HG02642 (cell line): ENCODE measurements around the gene KCNIP3.

Experiments
- ATAC-seq: cut with Tn5 transposase; IDR thresholded peaks from one replicate; pipeline ENCODE4 v1.9.1; 2021; ENCODE audit warnings: mild to moderate bottlenecking; ENCODE audit not compliant: unreplicated experiment, poor library complexity

The KCNIP3 gene

DNA sequence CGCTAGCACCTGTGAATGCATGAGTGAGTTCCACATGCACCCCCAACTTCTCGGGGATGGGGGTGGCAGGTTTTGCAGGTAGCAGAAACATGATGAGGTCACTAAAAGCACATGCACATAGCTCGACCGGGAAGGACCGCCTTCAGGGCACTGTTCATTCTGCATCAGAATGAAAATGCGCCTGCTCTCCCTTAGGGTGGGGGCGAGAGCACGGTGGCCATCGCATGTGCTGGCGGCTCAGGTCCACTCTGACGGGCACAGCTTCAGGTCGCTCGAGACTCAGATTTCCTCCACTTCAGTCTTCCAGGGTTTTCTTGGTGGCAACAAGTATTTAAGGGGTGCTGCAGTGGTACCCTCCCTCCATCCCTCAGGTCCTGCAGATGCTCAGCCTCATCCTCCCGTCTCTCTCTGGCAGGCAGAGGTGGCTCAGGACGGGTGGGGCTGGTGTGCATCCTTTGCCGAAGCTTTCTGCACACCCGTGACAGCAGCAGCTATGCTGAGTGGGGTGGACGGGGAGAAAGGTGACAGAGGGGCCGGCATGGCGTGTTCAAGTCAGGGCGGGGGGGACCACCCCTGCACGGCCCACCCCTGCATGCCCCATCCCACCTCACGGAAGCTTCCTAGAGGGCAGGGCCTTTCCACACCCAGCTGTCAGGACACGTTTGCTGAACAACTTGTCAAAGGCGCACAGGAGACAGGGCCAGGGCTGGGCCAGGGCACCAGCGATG lies 14.8 kb downstream of the KCNIP3 start:
- no peak for ATAC-seq

DNA sequence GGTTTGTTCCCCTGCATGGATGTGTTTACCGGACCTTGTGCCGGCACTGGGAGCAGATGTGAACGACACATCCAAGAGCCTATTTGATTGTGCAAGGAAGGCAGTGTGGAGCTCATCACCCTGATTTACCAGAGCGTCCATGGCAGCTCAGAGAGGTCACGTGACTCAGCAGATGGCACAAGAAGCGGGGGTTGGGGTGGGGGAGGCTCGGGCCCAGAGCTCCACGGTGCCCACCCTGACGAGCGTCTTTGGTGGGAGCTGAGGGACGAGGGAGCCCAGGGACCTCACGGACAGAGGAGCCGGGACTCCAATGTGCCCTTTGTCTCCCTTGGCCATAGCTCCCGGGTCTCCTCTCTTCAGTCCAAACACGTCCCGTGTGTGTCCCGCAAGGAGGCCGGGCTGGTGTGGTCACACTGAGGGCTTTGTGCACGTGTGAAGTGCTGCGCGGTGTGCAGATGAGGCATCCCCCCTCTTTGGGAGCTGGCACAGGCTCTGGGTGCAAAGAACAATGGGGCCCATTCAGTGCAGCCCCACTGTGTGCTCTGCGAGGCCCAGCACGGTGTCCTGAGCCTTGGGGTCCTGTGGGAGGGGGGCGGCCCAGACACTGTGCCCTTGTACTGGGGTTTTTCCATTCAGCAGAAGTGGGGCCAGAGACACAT lies 15.5 kb downstream of the KCNIP3 start:
- ATAC-seq: no peak

DNA sequence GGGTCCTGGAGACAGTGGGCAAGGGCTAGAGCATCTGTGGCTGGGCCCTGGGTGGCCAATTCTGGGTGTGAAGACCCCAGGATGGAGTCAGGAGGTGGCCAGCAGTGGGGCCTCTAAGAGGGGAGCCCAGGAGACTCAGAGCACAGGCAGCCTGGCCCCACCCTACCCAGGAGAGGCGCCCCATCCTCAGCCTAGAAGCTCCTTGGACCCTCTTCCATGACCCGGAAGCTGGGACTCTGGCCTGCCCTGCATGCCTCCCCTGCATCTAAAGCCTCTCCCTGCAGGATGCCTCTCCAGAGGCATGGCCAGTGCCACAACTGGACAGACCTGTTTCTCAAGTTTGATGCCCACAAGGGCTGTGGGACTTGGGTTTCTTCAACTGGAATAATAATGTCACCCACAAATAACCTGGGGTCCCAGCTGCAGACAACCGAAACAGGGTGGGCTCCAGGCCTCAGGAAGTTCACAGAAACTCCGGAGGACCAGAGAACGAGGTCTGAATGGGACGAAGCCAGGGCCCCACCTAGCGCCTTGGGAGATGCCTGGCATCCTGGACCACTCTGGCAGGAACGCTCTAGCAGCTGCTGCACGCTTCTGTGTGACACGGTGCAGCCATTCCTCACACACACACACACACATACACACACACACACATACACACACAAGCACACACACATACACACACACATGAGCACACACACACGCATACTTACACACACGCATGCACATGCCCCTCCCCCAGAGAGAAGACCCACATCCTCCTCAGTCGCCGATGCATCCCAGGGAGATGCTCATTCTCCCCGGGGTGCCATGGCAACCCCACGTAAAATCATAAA lies 16.4 kb downstream of the KCNIP3 start:
- ATAC-seq: no peak

DNA sequence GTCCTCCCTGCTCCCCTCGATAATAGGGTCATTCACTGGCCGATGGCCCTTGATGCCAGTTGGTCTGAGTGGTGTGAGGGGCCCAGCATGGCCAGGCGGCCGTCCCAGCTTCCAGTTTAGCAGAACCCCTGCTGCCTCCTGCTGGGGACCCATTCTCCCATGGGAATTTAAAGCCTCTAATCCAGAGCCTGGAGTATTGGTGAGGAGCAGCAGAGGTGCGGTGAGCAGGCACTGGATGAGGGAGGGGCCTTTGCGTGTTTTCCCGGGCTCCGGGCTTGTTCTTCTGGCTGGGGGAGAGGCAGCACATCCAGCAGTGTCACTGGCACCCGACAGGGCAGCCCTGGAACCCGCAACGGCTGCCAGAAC lies 17.4 kb downstream of the KCNIP3 start:
- ATAC-seq: no peak

DNA sequence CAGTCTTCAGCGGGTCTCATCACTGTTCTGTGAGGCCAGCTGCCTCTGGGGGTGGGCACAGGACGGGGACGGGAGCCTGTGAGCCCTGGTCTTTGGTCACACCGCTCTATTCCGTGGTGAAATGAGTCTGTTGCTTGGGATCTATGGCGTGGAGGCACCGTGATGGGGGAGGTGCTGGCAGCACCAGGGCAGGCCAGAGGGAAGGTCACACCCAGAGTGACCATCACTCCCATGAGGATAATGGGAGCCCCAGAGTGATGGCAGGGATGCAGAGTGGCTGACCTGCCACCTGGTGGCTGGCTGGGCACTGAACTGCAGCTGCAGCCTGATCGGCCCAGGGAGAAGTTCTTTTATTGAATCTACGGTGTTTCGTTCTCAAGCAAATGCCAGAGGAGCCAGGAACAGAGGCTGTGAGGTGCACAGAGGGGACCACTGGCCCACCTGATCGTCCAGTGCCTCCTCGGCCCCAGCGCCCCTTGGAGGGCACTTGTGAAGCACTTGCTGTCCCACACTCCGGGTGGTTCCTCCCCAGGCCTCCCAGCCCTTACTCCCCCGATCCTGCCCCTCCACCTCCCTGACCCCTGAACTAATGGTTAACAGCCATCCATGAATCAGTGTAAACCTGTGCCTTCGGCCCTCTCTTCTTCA lies 17.9 kb downstream of the KCNIP3 start:
- ATAC-seq: no peak

DNA sequence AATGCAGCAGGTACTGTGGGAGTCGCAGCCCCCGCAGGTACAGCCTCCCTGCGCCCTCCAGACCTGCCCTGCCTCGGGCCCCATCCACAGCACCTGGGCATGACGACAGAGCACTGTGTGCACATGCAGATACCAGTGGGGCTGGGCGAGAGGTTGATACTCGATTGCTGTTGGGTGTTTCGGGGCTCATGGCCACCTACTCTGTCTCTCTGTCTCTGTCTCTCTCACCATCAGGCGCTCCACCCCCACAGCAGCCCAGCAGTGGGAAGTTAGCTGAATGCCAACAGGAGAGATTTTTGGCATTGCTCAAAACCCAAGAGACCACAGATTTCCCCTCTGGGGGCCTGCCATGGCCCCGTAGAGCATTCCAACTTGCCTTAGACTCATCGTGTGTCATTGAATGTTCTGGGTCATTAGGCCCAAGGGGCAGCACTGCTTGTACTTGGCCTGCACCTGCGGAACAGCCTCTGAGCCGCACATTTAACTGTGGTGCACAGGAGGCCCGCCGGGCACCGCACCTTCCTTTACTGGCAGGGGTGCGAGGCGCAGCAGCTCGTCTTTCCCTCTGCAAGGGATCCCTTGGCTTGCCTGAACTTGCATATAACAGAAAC lies 18.8 kb downstream of the KCNIP3 start:
- ATAC-seq: no peak

DNA sequence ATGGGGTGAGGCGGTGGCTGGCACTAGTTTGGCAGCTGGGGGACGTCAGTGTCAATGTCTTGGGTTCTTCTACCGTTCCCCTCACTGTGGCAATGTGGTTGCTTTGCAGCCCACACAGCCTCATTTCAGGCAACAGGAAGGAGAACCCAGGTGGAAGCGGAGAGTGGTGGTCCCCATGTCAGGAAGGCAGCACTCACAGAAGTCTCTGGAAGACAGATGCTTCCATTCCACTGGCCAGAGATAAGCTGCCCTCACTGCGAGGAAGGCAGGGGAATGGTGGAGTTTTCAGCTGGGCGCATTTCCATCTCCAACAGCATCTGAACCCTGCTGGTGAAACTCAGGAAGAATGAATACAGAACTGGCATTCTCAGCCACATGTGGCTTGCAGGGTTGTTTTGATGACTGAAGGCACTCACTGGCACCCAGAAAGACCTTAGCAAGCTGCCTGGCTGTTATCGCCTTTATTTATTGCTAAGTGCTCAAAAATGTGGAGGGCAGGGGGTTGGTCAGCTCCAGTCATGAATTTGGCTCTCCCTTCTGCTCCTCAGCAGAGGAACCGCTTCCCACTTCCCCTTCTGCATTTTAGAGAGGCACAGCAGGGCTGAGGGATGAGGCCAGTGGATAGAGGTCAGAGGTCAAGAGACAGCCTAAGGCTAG lies 19.4 kb downstream of the KCNIP3 start:
- no peak for ATAC-seq

DNA sequence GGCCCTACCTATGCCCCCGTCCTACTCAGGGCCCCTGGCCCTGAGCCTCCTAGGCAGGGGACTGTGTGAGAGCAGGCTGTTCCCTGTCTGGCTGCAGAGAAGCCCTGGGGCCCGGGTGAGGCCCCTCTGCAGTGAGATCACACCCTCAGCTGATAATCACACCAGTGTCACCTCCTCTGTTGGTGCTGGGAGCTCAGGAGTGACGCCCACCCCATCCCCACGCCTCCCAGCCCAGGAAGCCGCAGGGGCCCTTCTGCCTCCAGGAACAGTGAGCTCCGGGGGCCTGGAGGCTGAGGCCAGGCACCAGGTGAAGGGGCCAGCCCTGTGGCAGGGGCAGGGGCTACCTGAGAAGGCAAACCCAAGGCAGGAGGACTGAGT lies 20.0 kb downstream of the KCNIP3 start:
- no peak for ATAC-seq

DNA sequence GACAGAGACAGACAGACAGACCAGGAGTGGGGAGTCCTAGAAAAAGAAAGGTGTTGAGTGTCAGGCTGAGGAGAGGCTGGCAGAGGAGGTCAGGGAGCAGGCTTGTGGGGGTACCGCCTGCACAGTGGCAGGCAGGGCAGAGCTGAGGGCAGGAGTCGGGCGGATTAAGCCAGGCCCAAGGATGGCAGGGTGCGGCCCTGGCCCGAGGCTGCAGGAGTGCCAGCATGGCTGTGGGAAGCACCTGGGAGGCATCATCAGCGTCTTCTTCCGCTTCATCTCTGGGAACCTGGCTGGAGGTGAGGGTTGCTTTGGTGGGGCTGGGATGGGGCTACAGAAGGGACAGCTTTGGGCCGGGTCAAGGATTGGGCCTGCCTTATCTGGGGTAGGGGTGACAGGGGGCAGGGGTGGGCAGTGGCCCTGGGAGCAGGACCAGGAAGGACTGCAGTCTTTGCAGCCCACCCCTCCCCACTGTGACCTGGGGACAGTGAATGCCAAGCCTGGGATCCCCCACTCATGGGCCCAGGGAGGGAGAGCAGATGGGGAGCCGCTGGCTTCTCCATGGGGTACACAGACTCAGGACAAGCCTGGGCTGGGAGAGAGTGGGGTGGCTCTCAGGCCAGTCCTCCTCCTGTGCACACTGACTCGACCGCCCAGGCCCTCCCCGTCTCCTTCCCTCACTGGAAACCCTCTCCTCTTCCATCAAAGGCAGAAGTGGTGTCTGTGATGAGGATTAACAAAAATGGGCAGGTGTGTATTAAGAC lies 20.7 kb downstream of the KCNIP3 start:
- no peak for ATAC-seq

DNA sequence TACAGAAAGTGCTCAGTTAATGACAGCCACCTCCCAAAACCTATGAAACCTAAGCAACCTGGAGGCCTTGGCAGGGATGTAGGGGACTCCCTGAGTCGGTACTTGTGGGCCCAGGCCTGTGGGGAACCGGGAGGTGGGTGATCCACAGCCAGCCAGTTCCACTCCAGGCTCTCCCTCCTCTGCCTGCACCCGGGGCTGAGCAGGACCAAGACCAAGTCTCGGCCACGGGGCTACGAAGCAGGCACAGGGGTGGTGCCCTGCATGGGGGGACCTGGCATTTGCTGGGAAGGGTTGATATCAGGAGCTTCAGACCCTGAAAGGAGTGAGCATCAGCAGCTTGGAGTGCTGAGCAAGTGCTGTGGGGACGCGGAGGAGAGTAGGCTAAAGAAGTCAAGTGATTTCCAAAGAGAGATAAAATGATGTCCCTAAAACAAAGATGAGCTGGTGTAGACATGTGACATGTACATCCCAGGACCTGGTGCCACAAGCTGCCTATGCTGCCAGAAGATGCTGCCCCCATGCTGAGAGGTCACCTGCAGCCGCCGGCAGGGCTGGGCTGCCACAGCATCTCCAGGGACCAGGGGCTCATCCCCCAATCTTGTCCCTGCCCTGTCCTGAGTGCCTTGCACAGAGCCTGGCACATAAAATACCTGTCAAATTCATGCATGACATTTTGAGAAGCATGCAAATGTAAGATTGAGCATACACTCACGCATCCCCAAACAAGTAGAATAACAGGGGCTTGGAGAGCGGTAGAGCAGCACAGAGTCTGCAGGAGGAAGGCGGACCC lies 21.5 kb downstream of the KCNIP3 start:
- no peak for ATAC-seq

DNA sequence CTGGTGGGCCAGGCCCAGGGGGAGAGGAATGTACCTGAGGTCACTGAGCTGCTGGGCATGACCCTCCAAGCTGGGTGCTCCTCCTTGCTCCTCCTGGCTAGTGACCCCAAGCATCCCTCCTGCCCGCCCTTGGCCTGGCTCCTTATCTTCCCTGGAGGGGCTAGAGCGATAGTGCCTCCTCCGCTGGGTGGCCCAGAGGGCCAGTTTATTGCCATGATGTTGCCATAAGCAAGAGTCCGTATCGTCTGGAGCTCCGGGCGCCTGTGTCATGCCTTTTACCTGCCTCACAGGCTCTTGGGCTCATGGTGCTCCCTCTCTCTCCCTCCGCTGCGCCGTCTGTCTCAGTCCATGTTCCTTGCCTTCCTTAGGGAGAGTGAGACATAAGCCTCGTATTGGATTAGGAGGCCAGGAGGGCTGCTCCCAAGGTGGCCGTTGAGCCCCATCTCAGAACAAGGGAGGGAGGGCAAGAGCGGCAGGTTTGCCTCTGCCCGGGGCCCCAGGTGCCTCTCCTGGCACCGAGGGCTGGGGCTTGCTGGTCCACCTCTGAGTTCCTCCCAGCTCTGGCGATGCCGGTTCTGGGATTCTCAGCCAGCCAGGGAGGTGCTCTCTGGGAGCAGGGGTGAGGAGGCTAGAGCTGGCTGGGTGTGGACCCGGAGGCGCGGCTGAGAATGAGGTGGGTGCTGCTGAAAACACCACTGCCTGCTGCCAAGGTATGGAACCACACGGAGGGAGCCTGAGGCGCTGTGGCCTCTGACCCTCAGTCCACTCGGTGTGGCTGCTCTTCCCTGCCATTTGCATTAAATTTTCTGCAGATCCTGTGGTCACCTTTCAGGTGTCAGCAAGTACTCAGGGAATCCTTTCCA lies 22.6 kb downstream of the KCNIP3 start:
- ATAC-seq: no peak

DNA sequence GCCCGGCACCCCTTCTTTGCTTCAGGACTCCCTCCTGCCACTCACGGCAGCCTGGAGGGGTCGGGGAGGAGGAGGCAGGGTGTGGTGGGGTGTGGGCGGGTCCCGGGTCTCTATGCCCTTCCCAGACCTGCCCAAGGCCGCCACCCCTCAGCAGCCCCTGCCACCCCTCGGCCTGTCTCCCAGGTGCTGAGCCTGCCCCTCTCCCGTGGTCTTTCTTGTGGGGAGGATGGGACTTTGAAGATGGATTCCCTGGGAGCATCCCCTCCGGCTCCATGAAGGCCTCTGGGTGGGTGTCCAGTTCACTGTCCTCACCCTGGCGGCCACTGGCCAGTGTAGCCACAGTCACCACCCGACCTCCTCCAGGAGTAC lies 23.2 kb downstream of the KCNIP3 start:
- no peak for ATAC-seq

DNA sequence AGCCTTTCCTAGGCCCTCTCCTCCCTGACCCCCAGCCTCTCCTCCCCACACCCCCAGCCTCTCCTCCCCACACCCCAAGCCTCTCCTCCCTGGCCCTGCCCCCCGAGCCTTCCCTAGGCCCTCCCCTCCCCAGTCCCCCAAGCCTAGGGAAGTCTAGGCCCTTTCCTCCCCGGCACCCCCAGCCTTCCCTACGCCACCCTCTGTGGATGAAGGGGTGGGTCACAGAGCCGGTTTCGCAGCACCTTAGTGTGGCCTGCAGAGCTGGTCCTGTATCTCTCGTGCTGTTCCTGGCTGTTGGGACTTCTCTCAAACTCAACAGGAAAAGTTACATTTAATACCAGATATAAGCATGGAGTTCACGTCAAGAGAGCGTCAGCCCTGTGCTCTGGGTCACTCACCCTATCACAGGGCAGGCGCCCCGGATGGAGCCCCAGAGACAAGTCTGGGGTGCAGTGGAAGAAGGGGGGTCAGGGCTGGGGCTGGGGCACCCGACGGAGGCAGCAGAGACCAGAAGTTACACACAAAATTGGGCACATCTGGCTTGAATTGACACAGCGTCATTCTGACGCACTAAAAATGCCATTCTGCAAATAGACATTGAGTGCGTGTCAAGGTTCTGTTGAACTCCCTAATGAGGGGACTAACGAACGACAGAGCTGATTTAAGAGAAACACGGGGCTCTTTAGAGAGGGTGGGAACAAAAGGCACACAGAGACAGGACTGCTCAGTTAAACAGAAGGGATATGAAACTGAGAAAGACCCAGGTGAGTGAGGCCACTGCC lies 24.0 kb downstream of the KCNIP3 start:
- ATAC-seq: no peak

DNA sequence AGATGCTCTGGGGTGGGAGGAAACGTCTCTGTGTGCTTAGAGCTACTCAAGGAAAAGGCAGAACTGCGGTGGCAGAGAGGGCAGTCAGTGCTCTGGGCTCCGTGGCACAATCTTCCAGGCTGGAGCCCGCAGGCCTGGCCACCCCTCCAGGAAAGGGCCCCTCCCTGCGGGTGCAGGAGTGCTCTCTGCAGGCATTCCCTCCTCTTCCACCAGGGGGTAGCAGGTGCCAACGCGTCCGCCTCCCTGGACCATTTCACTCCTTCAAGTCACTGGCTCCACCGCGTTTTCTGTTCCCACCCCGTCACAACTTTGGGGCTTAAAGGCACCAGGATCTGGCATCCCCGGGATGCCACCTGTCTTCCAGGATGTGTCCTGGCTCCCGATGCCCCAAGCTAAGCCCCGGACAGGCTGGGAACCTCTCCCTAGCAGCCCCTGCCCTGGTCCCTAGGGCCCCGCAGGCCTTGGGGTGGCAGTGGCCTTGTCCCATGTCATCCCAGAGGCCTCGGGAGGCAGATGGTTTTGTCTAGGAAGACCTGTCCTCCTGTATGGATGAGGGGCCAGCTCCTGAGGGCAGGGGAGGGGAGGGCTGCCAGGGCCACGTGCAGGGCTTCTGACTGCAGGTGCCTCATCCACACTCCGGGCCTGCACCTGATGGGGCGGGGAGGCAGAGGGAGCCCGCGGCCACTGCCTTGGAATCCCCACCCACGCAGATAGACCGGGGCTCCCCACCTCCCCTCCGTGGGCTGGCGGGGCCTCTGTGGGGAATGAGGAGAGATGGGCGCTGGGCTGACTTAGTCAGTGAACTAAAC lies 26.4 kb downstream of the KCNIP3 start:
- no peak for ATAC-seq

DNA sequence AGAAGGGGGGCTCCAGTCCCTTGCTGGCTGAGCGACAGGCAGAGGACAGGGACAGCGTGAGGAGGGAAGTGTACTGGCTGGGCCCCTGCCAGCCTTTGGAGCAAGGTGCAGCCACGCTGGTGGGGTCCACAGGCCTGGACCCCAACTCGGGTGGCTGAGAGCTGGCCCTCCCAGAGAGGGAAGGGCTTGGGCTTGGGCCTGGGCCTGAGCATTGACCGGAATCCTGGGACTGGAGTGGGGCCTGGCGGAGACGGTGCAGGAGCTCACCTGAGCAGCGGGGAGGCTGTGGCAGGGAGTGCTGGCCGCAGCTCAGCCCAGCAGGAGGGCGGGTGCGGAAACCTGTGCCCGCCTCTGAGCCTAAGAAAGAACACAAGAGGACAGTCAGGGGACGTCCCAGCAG lies 27.9 kb downstream of the KCNIP3 start:
- ATAC-seq: no peak
